SH-SY5Y (cell line): ENCODE data around the gene VGLL2.

Experiments
- GATA2 ChIP-seq: IDR thresholded peaks from 2 replicates; pipeline ENCODE4 v1.6.1; 2011; ENCODE audit warnings: mild to moderate bottlenecking, low read depth, low read length
- GATA3 ChIP-seq: IDR thresholded peaks from 2 replicates; pipeline ENCODE4 v1.6.1; 2011; ENCODE audit warnings: low read depth, mild to moderate bottlenecking, low read length, moderate library complexity

DNA sequence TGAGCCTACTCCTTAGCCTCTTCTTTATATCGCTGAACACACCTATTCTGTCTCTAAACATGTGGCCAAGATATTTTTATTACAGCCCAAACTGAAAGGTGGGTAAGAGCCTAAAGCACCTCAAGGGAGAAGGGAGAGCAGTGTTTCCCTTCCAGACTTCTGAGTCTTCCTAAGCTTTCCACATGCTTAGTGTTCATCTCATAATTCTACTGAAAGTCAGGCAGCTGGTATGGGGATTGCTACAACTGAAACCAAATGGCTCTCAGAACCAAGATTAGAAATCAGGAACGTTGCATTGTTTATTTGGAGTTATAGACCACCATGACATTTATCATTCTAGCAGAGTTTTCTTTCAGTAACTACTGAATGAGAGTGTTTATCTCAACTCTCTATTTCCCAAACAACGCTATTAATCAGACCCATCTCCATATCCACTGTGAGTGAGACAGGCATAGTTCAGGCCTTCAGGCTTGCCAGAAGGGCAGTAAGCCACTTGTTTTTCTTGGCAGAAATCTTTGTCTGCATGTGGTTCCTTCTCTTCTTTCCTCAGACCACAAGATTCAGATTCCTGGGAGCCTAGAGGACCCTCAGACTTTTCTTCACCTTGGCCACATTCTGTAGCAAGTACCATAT is 22.8 kb downstream of the VGLL2 start:
- TF ChIP-seq GATA3 (no peak), GATA2 (no peak)
